UCSD-AML1 (cell line): ENCODE results near the gene DVL1.
A peak's percentile ranks its signal among the peaks of the same experiment; 100 is the strongest.
"Not testable (repeated sequence)": the region's sequence is repeated elsewhere in the genome, so short reads cannot be mapped to it uniquely, and the experiment has no call there.

Experiments
- DNase-seq: peaks from one replicate; lab custom pipeline; 2025; ENCODE audit not compliant: unreplicated experiment; lab: John Stamatoyannopoulos, UW

DVL1 gene

DNA sequence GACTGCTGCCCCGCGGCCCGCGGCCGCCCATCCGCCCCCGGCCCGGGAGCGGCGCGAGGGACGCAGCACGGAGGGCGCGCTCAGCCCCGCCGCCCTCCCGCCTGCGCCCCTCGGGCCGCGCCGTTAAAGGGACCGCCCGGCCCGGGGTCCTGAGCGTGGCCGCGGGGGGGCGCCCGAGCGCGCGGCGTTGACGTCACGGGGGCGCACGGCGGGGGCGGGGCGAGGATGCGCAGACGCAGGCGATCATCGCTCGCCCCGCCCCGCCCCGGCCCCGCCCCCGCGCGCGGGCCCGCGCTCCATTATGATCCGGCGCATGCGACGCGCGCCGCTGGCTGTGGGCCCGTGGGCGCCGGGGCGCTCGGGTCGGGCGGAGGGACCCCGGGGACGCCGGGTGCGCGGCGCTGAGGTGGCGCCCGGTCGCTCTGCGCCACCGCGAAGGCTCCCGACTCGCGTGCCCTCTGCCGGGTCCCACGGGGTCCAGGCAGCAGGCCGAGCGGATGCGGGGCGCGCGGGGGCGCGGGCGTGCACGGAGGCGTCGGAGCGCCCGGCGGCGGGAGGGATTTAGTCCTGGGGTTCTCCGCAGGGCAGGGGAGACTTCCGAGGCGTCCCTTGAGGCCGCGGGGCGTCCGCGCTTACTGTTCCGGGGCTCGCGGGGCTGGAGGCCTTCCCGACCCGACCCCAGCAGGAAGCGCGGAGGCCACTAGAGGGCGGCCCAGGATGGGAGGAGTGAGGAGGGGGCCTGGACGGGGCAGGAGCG is at the start of gene DVL1:
Gene DVL1 (minus strand): TSS at position 163 of the 757 bp plus-strand sequence. CDS start 353 bp downstream, outside the sequence.
- peak; percentile 78 for DNase-seq

DNA sequence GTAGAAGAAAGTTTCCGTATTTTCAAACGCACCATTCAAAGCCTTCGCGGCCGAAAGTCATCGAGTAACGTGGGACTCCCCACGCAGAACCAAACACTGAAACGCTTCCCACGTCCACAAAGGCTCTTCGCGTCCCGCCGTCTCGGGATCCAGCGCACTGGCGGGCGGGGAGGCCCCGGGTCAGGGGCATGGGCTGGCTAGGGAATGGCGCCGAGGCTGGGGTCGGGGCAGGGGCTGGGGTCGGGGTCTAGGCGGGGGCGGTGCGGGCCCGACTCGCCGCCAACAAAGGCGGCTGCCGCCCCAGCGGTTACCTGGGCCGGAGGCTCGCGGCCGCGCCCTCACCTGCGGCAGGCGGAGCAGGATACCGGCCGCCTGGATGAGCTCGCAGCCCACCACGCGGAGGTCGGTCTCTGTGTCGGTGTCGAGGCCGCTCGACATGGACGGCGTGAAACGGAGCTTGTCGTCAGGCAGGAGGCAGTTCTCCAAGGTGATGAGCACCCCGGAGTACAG is 49.5 kb upstream of the DVL1 start:
- DNase-seq = no peak

DNA sequence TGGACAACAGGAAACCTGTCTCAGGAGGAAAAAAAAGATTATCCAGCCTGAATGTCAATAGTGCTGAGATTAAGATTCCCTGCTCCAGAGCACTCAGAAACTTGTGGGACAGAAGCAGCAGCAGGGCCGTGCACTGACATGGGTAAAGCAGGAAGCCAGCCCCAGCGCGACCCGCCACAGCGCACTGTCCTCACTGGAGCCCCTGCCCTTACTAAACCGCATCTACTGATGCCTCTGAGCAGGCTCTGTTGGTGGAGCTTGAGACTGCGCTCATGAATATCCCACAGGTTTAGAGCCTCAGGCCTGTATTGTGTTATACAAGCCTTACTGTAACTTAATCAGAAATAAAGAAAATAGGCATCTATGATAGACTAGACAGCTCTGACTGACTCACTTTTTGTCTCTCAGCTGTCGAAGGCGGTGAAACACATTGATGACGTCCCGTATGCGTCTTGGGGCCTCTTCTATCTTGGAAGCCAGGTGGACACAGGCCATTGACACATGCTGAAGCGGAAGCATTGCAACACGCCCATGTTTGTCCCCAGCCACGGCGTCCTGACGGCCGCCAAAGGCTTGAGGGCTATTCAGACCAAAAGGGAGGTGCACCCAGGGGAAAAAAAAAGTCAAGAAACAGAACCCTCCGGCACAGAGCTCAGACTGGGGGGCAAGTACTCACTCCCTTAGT is 48.8 kb upstream of the DVL1 start:
- DNase-seq = no peak

DNA sequence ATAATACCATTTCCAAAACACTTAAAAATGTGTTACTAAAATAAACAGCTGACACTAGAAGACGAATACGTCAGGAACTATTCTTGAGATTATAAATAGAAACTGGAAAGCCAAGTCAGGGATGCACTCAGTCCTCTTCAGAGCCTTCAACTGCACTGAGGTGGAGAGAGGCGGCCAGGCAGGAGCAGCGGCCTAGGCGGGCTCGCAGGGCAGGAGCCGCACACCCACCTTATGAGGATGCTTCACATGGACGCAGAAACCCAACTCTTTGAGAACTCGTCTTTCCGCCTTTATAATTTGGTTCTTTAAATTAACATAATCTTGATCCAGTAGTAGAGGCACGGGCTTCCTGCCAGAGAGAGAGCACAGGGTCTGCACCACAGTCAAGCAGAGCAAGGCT is 45.9 kb upstream of the DVL1 start:
- DNase-seq = no peak

DNA sequence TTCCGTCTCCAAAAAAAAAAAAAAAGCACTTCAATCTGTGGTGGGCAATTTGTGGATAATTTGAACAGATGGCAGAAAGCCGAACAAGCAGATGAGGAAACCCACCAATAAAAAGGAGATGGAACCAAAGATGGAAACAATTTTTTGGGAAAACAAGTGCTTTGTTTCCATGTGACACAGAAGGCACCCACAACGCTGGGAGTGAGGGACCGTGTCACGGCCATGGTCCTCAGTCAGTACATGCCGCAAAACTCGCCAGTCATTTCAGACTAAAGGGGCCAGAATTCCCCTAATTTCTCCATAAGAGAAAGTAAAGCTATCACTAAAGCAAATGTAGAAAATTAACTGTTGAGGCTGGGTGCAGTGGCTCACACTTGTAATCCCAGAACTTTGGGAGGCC is 44.9 kb upstream of the DVL1 start:
- no peak for DNase-seq

DNA sequence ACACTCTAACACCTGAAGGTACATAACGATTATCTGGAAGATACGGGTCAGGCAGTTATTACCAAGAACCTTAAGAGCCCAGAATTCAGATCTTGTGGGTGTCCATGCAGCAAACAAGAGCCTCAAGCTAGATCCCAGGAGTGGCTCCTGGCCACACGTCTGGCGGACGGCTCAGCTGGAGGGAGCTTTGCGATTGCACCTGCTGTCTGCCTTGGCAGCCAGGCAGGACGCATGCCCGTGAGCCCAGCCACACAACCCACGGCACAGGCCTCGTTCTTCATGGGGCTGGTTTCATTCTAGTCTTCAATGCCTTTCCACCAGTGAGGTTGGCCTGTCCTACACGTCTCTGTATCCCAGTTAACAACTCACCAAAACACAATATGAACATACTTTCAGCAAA is 44.2 kb upstream of the DVL1 start:
- DNase-seq = no peak

DNA sequence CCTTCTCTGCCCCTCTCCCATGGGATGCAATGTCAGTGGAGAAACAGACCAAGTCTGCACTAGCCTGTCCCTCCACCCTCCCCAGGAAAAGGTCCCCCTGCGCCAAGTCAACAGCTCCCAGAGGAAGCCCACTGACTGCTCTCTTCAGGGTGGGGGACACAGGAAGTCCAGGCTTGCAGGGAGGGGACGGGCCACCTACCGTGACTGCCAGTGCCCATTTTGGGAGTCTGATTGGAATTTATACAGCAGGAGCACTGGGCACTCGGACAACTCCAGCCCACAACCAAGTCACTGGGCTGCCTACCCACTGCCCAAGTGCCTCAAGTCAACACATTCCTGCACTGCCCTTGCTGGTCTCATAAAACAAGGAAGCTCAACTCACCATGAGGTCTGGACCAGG is 43.8 kb upstream of the DVL1 start:
- no peak for DNase-seq

DNA sequence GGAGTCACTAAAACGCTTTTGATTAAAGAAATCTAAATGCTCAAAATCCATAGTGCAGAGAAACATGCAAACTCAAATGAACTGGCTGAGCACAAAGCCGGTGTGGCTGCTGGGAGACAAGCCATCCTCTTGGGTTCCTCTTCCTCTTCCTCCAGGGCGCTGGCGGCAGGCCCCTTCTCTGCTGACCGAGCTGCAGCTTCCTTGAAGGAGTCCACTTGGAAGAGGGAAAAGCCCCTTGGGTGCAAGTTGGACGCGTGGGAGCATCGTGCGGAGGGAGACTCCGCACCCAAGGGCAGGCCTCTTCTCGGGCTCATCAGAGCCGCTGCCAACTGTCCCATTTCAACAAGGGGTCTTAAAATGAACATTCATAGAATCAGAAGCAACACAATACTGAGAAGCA is 42.0 kb upstream of the DVL1 start:
- DNase-seq = no peak

DNA sequence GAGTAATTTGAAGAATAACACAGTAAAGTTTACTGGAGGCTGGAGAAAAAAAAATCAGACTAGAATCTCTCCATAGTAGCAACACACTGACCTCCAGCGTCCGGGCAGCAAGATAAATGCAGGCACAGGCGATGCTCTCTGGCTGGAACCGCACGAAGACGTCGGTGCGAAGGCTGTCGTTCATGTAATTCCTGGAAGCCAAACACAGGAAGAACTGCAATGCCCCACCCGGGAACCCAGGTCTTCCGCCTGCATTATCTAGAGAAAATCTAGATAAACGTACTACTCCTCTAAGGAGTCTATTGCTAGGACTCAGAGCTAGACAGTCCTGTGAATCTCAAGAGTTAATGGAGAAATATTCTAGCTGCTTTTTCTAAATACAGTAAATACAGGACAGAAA is 41.5 kb upstream of the DVL1 start:
- no peak for DNase-seq

DNA sequence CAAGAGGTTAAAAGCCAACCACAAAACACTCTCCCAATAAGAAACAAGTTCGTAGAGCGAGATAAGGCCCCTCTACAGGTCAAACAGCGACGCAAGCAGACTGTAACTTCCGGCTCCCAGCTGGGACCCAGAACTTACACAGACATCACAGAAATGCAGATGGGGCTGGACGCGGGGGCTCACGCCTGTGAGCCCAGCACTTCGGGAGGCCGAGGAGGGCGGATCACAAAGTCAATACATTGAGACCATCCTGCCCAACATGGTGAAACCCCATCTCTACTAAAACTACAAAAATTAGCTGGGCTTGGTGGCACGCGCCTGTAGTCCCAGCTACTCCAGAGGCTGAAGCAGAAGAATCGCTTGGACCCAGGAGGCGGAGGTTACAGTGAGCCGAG is 38.9 kb upstream of the DVL1 start:
- no peak for DNase-seq

DNA sequence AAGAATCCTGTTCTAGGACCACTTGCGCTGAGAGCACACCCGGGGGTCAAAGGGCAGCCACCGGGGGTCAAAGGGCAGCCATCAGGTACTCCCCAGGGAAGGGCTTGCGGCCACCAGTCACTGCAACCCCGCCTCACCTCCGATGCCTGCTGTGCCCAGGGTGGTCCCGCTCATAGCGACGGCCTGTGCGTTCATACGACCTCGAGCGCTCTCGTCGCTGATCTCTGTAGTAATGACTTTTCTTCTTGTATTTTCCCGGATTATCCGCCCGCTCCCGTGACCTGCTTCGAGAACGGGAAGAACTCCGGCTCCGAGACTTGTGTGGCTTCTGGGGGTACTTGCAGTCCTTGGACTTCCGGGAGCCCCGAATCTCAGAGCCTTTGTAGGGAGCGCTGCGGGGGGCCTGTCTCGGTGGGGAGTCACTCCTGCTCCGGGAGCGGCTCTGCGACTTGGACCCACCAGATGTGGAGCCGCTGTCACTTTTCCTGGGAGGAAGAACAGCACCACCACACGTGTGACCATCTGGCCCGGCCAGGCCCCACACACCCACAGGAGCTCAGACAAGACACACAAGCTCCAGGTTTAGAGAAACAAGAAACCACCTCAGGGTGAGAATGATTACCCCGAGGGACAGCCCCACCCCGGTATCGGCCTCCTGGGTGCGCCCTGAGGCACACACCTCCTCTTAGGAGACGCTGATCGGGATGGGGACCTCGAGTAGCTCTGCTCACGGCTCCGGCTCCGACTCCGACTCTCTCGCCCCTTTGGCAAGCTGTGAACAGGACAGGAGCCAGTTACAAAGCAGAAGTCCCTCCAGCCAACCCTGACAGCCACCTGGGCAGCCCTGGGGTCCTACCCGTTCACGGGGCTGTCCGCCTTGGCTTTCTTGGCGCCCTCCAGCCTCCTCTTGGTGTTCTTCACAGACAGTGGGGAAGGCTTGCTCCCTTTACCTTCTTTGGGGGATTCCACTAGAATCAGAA is 38.2 kb upstream of the DVL1 start:
- DNase-seq = no peak

DNA sequence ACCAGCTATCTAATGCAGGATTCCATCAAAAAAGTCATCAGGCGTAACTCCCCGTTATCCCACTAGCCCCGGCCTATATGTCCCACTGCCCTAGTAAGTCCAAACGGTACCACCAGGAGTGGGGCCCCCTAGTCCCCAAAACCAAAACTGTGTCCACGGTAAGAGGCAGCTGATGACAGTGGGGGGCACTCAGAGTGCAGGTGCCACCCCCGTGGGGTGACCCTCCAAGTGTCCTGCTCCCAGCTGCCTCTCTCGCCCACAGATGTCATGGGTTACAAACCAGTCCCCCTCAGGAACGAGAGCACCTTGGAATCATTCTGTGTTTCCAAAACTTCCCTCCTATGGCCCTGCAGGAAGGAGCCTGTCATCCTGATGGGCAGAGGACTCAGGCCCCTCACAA is 36.7 kb upstream of the DVL1 start:
- no peak for DNase-seq

DNA sequence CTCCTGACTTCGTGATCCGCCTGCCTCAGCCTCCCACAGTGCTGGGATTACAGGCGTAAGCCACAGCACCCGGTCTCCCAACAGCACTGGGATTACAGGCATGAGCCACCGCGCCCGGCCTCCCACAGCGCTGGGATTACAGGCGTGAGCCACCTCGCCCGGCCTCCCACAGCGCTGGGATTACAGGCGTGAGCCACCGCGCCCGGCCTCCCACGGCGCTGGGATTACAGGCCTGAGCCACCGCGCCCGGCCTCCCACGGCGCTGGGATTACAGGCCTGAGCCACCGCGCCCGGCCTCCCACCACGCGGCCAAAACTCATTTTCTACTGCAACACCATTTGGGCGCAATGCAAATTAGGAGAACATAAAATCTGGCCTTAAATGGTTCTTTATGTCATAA is 36.1 kb upstream of the DVL1 start:
- DNase-seq = not testable (repeated sequence)

DNA sequence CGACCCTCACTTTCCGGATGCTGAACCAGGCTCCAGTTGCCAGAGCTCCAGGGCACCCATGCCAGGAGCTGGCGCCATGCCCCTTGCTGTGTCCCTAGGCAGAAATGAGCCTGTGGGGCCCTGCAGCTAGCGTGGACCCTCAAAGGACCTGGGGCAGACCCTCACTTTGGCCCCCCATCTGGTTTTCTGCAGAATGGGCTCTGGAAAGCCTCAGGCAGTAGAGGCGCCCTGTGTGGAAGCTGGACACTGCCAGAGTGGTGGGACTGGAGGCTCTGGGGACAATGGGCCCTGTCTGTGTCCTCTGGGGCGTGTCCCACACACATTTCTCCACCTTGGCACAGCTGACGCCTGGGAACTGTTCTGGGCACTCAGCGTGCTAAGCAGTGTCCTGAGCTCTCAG is 32.1 kb upstream of the DVL1 start:
- DNase-seq = no peak

DNA sequence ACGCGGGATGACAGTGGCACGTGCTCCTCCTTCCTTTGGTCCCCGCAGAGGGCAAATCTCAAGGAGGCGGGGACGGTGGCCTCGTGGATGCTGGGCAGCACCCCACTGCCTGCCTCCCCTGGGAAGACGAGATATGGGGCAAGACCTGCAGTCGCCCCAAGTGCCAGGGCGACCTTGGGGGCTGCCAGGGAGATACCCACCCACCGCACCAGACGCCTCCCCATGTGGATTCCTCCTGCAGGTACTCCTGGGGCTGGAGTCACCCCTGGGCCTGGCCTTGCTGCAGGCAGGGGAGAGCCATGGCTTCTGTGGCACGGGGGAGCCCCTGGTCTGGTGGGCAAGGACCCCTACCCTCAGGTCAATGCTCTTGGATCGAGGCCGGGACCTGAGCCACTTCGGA is 31.6 kb upstream of the DVL1 start:
- DNase-seq = no peak

DNA sequence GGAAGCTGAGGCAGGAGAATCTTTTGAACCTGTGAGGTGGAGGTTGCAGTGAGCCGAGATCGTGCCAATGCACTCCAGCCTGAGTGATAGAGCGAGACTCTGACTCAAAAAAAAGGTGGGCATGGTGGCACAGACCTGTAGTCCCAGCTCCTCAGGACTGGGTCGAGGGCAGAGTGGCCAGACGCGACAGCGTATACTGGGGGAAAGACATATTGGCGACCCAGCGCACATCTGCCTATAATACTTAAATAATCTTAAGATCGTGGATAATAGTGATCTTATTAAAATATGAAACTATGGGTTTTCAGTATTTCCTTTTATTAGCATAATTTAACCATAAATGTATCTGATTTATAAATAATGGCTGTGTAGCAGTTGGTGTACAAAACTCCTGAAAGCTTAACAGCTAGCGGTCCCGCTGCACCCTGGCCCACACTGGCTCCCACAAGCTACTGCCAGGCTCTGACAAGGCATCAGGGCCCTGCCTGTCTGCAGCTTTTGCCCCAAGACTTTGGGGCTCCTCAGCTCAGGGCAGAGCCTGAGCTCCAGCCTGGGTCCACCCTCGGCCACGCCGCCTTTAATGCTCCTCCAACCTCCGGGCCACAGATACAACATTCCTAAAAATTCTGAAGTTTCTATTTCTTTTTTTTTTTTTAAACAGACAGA is 28.5 kb upstream of the DVL1 start:
- no peak for DNase-seq

DNA sequence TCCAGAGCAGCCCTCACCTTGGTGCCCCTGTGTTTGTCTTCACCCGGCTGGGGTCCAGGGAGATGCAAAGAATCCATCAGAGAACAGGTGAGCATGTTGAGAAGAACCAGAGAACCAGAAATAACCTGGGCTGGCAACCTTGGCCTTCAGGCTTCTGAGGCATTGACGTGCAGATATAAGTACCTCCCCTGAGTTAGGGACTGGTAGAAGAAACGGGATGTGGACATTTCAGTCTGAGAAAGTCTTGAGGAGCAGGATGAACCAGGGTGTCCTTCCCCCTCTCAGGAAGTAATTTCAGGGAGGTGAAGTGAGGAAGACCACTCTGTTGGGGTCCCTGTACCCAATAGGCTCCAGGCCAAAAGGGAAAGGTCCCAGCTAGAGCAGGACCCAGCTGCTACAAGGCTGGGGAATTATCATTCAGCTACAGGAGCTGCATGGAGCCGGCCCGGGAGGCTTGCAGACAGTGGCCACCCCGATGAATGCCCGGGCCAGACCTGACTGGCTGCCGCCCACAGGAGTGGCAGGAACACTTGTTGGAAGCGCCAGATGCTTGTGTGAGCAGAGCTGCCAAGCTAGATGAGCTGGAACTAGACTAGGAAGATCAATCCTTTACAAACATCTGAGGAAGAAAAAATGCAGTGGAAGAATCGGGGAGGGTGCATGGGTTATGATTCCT is 27.5 kb upstream of the DVL1 start:
- DNase-seq = no peak

DNA sequence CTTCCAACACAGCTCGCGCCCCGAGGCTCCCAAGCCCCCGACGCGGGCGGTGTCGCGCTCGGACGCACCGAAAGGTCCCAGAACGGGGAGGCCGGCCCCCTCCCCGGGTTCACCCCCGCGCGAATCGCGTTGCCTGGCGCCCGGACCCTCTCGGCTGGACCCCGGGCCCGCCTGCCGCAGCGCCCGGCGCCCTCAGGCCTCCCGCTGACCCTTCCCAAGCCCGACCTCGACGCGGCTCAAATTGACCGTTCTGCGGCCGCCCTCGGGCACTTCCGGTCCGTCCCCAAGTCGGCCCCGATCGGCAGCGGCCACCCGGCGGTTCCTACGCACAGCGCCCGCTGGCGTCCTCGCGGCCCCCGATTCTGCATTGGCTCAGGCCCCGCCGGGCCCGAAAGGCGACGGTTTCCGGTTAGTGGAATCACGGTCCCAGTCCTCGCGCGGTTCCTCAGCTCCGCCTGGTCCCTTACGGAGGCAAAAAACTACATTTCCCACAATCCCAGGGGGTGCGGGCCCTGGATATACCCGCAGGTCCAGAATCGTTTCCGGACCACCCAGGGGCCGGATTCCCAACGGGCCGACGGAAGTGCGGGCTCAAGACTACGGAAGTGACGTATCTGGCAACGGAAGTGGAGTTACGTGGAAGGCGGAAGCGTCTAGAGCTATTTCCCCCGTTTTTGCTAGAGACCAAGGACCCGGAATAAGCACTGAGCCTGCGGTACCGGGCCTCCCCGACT is 25.9 kb upstream of the DVL1 start, which contains the start of gene AURKAIP1:
Gene AURKAIP1 (minus strand): TSS at position 279 of the 734 bp plus-strand sequence. CDS start 451 bp downstream, outside the sequence.
- peak; percentile 99 for DNase-seq

DNA sequence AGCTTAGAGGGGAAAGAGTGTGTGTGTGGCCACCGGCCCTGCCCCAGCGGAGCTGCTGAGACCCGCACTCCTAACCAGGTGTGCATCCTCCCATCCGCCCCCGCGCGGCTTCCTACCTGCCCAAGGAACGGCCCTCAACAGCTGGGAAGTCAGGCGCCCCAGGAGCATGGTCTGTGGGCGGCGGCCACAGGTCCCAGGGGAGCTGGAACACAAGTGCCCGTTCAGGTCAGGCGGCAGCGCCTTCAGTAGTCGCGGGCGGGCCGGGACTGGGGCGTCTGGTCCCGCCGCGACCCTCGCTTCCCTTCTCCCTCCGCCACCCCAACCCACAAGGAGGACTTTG is 25.3 kb upstream of the DVL1 start:
- DNase-seq = no peak
